HepG2 (cell line): ENCODE results near the gene SYN1.

Experiments used
- CHD2 ChIP-seq: IDR thresholded peaks from 2 replicates; pipeline ENCODE4 v1.6.1; 2011; ENCODE audit warnings: low read depth, low read length, improper control_type of control experiment
- EZH2 ChIP-seq: conservative IDR thresholded peaks from 2 replicates; pipeline ENCODE4 v1.6.1; 2012; ENCODE audit warnings: mild to moderate bottlenecking, low read depth, low read length, moderate library complexity
- RXRA ChIP-seq: sonication (generic); formaldehyde crosslinking; IDR thresholded peaks from 2 replicates; pipeline ENCODE4 v1.5.1; 2020; ENCODE audit warnings: missing genetic modification reagents
- XBP1 ChIP-seq: sonication (generic); formaldehyde crosslinking; IDR thresholded peaks from 2 replicates; pipeline ENCODE4 v1.5.0; 2020; ENCODE audit warnings: missing genetic modification reagents
- ZFY ChIP-seq: sonication (generic); formaldehyde crosslinking; IDR thresholded peaks from 2 replicates; pipeline ENCODE4 v1.4.0; 2020; ENCODE audit warnings: missing genetic modification reagents
- ZNF280D ChIP-seq: sonication (generic); formaldehyde crosslinking; IDR thresholded peaks from 2 replicates; pipeline ENCODE4 v1.5.1; 2020; ENCODE audit warnings: mild to moderate bottlenecking, missing genetic modification reagents
- ZSCAN31 ChIP-seq: sonication (generic); formaldehyde crosslinking; IDR thresholded peaks from 2 replicates; pipeline ENCODE4 v1.5.0; 2020; ENCODE audit warnings: low read depth, mild to moderate bottlenecking, missing genetic modification reagents
- ZXDC ChIP-seq: sonication (generic); formaldehyde crosslinking; IDR thresholded peaks from 2 replicates; pipeline ENCODE4 v1.5.0; 2020; ENCODE audit warnings: mild to moderate bottlenecking, missing genetic modification reagents
- TF ChIP-seq, protein P1 (sequence below): IDR thresholded peaks from 2 replicates; pipeline ENCODE4 v1.6.1; 2016; ENCODE audit warnings: missing compliant biosample characterization, missing genetic modification reagents, borderline replicate concordance

DNA sequence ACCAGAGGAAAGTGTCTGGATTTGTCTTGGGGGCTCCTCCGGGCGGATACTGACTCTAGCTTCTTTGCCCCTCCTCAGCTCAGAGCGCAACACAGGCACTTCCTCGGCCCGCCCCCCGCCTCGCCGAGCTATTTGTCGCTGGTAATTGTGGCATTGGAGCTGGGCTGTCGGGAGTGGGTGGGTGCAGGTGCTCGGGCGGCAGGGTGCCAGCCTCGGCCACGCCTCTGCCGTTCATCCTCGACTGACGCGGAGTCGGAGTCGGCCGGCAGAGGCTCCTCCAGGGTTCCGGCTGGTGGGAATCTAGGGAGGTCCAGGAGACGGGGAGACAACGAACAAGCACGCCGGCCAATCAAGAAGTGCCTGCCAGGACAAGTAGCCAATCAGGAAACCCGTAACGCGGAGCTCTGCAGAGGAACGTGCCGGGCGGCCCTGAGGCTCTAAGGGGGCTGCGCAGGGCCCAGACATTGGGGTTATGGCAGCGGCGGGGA is 3.9 kb upstream of the SYN1 start:
- TF ChIP-seq ZXDC (no peak), ZNF280D (CRISPR knock-in tag) (no peak), ZSCAN31 (CRISPR knock-in tag) (no peak), EZH2 (no peak), XBP1 (CRISPR knock-in tag) (no peak), RXRA (no peak), ZFY (CRISPR knock-in tag) (no peak), CHD2 (no peak)
- TF ChIP-seq, protein P1, sequence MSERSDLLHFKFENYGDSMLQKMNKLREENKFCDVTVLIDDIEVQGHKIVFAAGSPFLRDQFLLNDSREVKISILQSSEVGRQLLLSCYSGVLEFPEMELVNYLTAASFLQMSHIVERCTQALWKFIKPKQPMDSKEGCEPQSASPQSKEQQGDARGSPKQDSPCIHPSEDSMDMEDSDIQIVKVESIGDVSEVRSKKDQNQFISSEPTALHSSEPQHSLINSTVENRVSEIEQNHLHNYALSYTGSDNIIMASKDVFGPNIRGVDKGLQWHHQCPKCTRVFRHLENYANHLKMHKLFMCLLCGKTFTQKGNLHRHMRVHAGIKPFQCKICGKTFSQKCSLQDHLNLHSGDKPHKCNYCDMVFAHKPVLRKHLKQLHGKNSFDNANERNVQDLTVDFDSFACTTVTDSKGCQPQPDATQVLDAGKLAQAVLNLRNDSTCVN (CRISPR knock-in tag): no peak
